Stimulated activated CD4-positive, alpha-beta T cell treated with anti-CD3 and anti-CD28 coated beads, TNF-alpha, amount 100 ng/mL, for 4 hours (primary cell): ENCODE data around the gene ECPAS.
"Not testable (repeated sequence)": the region's sequence is repeated elsewhere in the genome, so short reads cannot be mapped to it uniquely, and the experiment has no call there.

Experiments used
- DNase-seq, 3 experiments: peaks; one replicate each; pipeline ENCODE4 v3.0.0-alpha.2; 2020; ENCODE audit warnings: low read depth in 3 of 3

Gene ECPAS, protein sequence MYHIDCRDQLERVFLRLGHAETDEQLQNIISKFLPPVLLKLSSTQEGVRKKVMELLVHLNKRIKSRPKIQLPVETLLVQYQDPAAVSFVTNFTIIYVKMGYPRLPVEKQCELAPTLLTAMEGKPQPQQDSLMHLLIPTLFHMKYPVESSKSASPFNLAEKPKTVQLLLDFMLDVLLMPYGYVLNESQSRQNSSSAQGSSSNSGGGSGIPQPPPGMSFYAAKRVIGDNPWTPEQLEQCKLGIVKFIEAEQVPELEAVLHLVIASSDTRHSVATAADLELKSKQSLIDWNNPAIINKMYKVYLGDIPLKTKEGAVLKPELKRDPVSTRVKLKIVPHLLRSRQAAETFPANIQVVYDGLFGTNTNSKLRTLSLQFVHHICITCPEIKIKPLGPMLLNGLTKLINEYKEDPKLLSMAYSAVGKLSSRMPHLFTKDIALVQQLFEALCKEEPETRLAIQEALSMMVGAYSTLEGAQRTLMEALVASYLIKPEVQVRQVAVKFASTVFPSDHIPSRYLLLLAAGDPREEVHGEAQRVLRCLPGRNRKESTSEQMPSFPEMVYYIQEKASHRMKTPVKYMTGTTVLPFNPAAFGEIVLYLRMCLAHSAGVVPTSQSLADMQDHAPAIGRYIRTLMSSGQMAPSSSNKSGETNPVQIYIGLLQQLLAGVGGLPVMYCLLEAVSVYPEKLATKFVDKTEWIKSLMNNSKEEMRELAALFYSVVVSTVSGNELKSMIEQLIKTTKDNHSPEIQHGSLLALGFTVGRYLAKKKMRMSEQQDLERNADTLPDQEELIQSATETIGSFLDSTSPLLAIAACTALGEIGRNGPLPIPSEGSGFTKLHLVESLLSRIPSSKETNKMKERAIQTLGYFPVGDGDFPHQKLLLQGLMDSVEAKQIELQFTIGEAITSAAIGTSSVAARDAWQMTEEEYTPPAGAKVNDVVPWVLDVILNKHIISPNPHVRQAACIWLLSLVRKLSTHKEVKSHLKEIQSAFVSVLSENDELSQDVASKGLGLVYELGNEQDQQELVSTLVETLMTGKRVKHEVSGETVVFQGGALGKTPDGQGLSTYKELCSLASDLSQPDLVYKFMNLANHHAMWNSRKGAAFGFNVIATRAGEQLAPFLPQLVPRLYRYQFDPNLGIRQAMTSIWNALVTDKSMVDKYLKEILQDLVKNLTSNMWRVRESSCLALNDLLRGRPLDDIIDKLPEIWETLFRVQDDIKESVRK (N-terminal part only)

DNA sequence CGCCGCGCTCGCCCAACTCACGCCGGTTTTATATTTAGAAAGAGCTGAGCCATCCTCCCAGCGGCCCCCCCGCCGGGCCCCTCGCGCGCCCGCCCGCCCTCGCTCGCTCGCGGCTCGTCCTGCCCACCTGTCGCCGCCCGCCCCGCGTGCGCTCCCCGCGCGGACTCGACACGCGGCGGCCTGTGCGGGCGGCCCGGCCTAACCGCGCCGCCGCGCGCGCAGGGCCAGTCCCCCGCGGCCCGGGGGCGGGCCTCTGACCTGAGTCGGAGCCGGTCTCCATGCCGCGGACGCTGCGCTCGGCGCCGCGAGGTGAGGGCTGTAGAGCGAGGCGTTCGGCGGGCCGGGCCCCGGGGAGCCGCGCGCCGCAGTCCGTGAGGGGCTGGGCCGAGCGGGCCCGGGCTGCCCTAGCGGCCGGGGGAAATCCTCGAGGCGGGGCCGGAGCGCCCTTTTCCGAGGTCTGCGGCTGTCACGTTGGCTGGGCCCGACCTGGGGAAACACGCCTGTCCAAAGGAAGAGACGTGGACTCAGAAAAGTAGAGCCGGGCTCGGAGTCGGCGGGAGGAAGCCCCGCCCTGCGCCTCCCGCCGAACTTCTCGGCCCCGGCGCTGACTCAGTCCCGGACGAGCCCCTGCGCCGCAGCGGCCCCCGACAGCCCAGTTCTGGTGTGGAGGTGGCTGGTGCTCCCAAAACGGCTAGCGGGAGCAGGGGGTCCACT is at the start of gene ECPAS:
TSS of gene ECPAS (minus strand) at position 526 of the 714 bp plus-strand sequence. CDS start 11,465 bp downstream, outside the sequence.
- peak; percentile 32 to 61 (median 53) for DNase-seq

- no peak for DNase-seq
These were observed 49.1 kb upstream of the ECPAS start for GRCh38 chr9:111533099-111533790.

DNA sequence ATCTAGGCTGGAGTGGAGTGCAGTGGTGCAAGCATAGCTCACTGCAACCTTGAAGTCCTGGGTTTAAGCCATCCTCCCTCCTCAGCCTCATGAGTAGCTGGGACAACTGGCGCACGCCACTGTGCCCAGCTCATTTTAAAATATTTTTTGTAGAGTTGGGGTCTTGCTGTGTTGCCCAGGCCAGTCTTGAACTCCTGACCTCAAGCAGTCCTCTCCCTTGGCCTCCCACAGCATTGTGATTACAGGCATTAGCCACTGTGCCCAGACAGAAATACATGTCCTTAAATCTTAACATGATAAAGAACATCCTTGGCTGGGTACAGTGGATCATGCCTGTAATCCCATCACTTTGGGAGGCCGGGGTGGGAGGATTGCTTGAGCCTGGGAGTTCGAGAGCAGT is 47.5 kb upstream of the ECPAS start:
- DNase-seq = no peak

GRCh38 chr9:111529787-111530186 is 45.6 kb upstream of the ECPAS start:
- no peak for DNase-seq

DNA sequence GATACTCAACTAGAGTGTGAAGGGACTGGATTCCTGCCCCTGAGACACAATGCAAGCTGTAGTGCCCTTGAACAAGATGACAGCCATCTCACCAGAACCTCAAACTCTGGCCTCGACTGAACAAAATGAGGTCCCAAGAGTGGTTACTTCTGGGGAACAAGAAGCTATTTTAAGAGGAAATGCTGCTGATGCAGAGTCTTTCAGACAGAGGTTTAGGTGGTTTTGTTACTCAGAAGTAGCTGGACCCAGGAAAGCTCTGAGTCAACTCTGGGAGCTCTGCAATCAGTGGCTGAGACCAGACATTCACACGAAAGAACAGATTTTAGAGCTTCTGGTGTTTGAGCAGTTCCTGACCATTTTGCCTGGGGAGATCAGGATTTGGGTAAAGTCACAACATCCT is 43.2 kb upstream of the ECPAS start:
- no peak for DNase-seq

DNA sequence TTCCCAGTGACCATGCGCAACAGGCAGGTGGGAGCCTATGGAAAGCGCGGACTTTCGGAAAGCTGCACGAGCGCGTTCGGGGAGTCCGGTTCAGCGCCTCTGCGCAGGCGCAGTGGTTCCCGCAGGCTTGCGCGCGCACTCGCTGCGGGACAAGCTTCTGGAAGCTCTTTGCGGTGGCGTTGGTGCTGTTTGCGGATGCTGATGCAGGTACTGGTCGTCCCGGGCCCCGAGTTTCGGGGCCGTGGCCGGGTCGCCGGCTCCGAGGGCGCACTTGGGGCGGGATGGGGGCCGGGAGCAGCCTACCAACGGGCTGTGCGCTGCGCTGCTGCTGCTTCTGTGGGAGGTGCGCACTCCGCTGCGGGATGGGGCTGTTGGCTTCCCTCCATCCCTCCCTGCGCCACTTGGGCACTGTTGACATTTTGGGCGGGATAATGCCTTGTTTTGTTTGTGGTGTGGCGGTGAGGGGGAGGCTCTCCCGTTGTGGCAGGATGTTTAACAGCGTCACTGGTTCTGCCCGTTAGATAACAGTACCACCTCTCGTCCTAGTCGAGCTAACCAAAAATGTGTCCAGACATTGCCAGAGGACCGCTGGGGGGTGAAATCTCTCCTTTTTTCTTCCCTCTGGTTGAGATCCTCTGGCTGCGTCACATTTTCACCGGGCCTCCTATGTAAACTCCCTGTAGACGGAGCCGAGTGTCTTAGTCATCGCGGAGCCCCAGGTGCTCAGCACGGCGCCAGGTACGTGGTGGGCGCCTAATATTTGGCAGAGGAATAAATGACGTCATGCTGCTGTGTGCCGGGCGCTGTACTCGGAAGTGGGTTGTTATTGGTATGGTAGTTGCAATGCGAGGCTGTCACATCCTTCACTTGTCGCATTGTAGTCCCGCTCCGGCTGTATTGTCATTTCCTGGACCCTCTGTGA is 41.1 kb upstream of the ECPAS start, which contains the start of gene ZNF483:
TSS of gene ZNF483 (plus strand) at position 124 of the 922 bp plus-strand sequence. CDS start 2,217 bp downstream, outside the sequence.
- peak; percentile 54 to 60 (median 56) for DNase-seq

DNA sequence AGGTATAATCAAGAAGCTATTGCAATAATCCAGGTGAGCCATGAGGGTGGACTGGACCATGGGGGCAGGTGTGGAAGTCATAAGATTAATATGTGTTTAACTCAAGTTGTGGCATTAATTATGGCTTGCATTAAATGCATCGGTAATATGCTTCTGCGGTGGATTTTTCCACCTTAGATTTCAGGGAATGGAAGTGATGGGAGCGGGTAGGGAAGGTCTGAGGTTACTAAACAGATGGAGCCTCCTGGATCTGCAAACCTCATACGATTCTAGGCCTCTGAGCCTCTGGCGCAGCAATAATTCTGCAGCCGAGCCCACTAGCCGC is 40.5 kb upstream of the ECPAS start:
- no peak for DNase-seq

- no peak for DNase-seq
These were observed 31.9 kb upstream of the ECPAS start for GRCh38 chr9:111516061-111516465.

GRCh38 chr9:111514967-111515366 is 30.8 kb upstream of the ECPAS start:
- DNase-seq = no peak

DNA sequence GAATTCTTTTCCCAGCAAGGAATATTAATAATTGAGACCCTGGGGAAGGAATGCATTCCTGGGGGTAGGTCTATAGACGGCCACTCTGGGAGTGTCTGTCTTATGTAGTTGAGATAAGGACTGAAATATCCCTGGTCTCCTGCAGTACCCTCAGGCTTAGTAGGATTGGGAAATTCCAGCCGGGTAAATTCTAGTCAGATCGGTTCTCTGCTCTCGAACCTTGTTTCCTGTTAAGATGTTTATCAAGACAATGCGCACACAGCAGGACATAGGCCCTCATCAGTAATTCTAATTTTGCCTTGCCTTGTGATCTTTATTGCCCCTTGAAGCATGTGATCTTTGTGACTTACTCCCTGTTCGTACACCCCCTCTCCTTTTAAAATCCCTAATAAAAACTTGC is 27.4 kb upstream of the ECPAS start:
- DNase-seq = not testable (repeated sequence)

- DNase-seq = no peak
These were observed 18.3 kb upstream of the ECPAS start for GRCh38 chr9:111502506-111502905.

- DNase-seq = no peak
These were observed 17.5 kb upstream of the ECPAS start for GRCh38 chr9:111501648-111502047.

- DNase-seq = no peak
These were observed 16.9 kb upstream of the ECPAS start for GRCh38 chr9:111501005-111501562.

DNA sequence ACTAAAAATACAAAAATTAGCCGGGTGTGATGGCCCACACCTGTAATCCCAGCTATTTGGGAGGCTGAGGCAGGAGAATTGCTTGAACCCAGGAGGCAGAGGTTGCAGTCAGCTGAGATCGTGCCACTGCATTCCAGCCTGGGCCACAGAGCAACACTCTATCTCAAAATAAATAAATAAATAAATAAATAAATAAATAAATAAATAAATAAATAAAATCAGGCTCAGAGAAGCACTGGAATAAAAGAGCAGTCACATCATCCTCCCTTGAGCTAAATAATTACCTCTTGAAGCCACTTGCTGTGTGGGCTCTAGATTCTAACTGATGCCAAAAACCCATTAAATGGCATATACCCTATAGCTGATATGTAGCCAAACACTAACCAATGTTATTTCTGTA is 13.0 kb upstream of the ECPAS start:
- DNase-seq = not testable (repeated sequence)

DNA sequence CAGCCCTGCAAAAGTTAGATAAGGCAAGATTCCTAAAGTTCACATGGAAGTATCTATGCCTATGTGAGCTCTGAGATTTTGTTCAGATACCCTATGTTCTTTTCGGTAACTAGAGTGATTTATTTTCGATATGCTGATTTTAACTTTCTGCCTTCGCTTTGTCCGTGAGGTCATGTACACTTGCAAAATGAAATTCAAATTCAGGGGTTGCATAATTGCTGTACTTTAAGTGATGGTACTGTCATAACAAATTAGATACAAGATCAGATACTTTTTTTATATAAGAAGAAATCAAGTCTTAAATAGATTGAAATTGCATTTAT is 350 bp upstream of the ECPAS start:
- DNase-seq = no peak

- DNase-seq = peak; percentile 17 to 38 (median 24)
These were observed 735 bp downstream of the ECPAS start for GRCh38 chr9:111483439-111483857.

DNA sequence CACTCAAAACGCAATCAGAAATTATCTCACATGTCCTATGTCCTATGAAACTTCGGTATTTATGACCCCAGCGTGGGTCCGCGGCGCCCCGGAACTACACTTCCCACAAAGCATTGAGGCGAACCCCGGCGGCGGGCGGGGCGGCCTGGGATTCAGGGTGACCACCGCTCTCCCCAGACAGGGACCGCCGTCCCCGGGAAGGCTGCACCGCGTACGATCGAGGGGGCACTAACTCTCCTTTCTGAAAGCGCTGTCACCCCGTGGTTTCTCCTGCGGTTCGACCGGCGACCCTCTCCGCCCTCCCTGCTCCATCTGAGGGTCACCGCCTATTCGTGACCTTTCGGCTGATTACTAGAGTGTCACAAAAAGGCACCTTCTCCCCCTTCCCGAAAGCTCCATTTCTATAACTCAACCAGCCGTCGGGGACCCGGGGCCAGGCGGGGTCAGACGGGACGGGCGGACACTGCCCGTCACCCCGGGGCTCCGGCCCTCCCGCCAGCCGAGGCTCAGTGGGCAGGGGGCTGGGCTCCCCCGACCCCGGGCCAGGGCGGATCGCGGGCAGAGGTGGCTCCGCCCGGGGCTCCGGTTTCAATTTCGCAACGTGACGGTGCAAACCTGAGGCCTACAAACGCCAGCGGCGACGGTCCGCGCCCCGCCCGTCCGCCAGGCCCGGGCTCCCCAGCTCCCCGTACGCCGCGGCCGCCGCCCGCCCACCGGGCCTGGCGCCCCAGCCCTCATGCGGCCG is 1.3 kb downstream of the ECPAS start:
- peak; percentile 32 to 53 (median 42) for DNase-seq

DNA sequence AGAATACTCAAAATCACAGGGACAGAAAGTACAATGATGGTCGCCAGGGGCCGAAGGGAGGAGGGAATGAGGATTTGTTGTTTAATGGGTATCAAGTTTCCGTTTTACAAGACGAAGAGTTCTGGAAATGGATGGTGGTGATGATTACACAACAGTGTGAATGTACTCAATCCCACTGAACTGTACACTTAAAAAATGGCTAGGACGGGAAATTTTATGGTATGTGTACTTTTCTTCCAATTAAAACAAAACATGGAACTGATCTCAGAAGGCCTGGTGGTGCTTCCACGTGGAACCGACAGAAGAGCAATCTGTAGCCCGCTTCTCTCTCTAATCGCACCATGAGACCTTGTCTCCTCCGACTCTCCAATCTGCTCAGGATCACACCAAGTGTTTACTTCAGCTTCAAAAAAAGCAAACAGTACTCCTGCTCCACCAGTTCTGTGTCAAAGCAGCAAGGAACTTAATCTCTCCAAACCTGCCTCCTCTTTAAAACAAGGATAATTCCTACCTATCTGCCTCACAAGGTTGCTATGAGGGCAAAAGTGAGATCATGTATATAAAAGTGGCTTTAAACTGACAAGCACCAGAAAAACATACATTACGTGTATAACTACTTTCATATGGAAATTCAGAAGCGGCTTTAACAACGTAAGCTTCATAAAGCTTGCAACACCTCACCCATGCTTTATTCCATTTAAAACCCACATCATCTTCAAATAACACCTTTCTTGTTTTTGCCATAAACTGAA is 2.1 kb downstream of the ECPAS start:
- DNase-seq = no peak
